GM12892 (cell line): ENCODE results near the gene SEC14L3.

Experiments used
- POLR2A ChIP-seq: IDR thresholded peaks from 2 replicates; pipeline ENCODE4 v1.6.1; 2011; ENCODE audit warnings: low read depth, low read length, control low read depth
- POLR2AphosphoS5 ChIP-seq: IDR thresholded peaks from 2 replicates; pipeline ENCODE4 v1.6.1; 2011; ENCODE audit warnings: low read depth, low read length, control low read depth

DNA sequence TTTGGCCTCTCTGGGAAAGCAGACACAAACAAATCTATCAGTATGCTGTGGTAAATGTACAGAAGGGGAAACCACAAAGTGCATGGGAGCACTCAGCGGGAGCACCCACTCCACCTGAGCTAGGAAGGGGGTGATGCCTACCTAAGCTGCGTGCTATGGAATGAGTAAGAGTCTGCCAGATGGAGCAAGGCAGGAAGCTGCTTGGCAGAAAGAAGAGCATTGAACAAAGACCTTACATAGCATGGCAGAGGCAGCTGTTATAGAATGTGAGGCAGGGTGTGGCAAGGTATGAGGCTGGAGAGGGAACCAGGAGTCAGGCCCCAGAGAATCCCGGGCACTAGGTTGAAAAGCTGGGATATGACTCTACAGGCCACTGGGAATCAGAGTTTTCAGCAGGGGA, 60.0 kb downstream of the SEC14L3 start:
- no peak for TF ChIP-seq POLR2A
- no peak for TF ChIP-seq POLR2AphosphoS5
